ENCODE data around the gene CD52.
"Not testable (repeated sequence)": the region's sequence is repeated elsewhere in the genome, so short reads cannot be mapped to it uniquely, and the experiment has no call there.

CD52 gene

GRCh38 chr1:26302733-26303405, 14.9 kb upstream of the CD52 start:
- no peak for DNase-seq

DNA sequence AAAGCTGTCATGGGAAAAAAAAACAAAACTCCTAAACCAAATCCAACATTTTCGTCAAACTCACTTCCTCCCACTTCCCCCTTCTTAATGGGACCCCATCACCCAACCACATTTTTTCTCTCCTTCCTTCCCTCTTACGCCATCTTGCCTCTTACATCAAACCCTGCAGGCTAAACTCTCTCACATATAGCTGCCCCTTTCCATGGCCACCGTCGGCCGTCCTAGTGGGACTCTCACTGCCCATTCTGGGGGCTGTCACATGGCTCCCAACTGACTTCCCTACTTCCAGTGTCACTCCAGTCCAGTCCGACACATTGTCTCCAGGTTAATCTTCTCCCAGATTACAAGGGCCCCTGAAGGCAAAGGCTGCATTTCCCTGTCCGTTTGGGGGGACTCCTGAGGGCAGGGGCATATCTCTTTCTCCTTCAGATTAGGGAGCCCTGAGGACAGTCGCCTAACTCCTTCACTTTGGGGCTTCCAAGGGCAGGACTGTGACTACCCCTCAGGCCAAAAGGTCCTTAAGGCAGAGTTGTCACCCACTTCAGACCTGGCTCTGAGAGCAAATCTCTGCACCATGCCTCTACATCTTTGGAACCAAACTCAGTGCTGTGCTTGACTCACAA, 12.0 kb upstream of the CD52 start:
- DNase-seq = no peak

DNA sequence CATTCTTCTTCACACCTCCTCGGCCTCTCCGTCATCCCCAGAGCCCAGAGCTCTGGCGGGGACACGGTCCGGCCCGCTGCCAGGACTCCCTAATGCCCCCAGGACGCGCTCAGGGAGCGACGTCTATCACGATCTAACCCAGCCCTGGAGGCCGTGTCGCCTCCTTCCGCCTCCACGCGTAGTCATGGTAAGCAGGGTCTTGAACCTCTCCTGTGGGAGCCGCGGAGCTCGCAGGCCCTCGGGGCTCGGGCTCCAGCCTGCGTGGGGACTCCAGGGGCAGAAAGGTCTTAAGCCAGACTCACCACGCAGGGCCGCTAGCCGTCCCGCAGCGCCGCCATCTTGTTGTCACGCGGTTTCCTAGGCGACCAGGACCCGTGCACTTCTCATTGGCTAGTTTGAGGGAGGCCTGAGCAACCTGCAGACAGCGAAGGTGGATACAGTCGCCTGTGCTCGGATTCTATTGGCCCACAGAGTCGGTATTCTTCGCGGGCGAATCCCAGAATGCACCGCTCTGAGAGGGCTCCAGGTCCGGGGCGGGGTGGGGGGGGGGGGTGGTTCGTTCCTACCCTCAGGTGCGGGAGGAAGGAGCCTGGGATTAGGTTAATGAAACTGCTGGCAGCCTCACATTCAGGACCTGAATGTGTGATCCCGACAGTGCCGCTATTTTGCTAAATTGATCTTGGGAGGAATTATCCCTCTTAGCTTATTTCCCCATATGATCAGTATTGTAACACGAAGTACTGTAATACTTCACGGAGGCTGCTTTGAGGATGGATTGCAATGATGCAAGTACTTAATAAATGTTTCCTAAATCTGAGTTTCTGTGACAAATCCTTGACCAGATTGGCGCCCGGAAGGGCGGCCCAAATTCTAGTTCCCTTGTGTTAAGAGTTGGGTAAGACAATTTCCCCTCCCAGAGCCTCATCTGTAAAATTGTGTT, 11.2 kb upstream of the CD52 start, which contains the start of gene UBXN11:
TSS of gene UBXN11 (minus strand) at position 347 of the 940 bp plus-strand sequence. CDS start 3,753 bp downstream, outside the sequence.
- peak; percentile 91 for DNase-seq

DNA sequence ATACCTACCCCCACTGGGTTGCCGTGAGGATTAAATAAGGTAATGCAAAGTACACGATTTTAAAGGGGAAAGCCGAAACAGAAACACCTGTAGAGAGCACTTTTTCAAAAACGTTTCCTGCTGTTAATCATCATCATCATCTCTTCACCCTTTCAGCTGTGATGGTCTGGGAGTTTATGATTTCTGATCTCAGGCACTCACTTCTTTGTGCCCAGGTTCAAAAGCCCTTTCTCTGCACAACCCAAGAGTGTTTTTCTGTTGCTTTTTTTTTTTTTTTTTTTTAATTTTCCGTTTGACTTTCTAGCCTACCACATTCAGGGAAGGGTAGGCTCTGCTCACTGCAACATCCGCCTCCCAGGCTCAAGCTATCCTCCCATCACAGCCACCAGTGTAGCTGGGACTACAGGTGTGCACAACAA, 10.4 kb upstream of the CD52 start:
- DNase-seq = no peak

DNA sequence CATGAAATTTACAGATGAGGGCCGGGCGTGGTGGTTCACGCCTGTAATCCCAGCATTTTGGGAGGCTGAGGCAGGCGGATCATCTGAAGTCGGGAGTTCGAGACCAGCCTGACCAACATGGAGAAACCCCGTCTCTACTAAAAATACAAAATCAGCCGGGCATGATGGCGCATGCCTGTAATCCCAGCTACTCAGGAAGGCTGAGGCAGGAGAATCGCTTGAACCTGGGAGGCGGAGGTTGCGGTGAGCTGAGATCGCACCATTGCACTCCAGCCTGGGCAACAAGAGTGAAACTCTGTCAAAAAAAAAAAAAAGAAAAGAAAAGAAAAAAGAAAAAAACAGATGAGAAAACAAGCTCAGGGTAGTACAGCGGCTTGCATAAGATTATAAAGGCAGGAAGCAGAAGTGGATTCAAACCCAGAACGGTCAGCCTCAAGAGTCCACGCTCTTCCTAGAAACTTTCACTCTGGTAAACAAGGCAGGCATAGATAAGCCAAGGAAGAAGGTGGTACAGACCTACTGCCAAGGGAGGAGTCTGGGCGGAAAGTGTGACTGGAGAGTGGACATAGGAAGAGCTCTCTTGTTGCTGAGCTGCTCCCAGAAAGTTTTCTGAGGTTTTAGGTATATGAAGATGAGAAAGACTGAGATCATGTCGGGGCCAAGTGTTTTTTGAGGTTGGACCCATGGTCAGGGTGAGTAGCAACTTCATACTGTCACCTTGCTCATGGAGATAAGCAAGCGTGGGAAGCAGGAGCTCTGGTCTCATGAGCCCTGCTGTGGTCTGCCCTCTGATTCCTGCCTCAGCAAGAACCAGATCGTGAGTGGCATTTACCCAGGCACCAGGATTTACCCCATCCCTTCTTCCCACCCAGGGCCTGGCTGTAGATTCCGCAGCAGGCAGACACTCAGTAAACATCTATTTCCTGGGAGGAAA, 9.5 kb upstream of the CD52 start:
- DNase-seq = not testable (repeated sequence)

DNA sequence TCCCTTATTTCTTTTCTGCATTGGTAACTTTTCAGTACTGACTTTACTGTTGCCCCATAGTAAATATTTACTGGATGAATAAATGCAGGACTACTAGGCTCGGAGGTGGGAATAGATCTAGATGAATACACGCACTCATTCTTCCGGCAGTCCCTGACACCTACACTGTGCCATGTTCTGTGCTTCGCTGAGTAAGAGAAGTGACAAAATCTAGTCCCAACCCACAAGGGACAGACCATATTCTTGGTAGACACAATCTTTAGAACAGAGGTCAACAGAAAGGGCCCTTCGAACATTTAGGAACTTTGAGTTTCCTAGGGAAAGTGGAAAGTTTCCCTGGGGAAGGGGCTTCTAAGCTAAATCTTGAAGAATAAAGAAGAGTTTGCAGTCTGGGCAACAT, 3.3 kb upstream of the CD52 start:
- DNase-seq = no peak

DNA sequence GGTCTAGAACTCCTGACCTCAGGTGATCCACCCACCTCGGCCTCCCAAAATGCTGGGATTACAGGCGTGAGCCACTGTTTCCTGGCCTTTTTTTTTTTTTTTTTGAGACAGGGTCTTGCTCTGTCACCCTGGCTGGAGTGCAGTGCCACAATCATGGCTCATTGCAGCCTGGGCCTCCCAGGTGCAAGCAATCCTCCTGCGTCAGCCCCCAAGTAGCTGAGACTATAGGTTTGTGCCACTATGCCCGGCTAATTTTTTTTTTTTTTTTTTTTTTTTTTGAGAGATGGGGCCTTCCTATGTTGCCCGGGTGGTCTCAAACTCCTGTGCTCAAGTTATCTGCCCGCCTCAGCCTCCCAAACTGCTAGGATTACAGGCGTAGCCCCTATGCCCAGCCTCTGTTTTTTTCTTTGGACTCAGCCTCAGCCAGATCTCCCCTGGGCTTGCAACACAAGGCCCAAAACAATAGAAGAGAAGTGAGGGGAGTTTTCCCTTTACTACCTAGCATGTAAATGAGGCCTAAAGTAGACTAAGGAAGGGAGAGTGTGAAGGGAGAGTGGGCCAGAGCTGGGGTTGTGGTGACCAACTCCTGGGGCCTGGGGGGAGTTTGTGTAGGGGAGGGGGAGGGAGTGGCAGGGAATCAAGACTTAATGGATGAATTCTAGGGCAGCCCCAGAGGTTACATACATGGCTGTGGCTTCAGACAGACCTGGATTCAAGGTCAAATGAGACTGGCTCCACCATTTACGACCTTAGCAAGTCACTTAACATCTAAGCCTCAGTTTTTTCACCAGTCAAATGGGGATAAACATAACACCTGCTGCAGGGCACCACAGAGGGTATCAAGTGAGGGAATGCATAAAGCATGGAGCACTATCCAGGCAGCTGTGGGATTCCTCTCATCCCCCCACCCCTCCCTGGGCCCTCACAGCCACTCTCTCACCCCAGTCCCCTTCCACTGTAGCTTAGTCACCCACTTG, 1.6 kb upstream of the CD52 start:
- DNase-seq = no peak

GRCh38 chr1:26317146-26317545, 612 bp upstream of the CD52 start:
- DNase-seq = no peak

- no peak for DNase-seq
Measured at GRCh38 chr1:26318338-26319064, 743 bp downstream of the CD52 start.

DNA sequence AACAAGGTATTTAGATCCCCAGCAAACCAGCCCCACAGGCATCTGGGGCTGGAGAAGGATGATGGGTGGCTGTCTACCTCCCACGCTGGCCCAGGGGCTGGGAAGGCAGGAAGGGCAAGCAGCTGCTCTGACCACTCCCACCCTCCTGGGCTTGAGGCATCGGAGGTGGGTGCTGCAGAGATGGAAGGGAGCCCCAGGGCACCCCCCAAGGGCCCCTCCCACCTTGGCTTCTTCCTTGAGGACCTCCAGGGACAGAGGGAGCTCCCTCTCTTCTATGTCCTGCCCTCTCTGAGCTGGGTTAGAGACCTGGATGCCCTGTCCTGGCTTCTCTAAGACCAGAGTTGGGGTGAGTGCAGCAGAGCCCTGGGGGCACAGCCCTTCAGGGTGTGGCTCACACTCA, 3.1 kb downstream of the CD52 start:
- DNase-seq = no peak

- peak; percentile 23 for DNase-seq
Measured at GRCh38 chr1:26321315-26322041, 3.7 kb downstream of the CD52 start.

GRCh38 chr1:26322042-26322331, 4.2 kb downstream of the CD52 start:
- no peak for DNase-seq

DNA sequence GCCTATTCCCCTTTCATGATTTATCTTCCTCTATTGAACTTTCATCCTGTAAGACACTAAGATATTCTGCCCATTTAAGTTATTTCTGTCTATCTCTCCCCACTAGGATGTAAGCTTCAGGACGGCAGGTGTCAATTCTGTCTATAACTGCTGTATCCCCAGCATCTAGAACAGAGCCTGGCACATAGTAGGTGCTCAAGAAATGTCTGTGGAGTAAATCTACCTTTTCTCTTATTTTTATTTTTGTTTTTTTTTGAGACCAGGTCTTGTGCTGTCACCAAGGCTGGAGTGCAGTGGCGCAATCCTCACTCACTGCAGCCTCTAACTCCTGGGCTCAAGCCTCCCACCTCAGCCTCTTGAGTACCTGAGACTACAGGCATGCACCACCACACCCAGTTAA, 5.6 kb downstream of the CD52 start:
- no peak for DNase-seq

DNA sequence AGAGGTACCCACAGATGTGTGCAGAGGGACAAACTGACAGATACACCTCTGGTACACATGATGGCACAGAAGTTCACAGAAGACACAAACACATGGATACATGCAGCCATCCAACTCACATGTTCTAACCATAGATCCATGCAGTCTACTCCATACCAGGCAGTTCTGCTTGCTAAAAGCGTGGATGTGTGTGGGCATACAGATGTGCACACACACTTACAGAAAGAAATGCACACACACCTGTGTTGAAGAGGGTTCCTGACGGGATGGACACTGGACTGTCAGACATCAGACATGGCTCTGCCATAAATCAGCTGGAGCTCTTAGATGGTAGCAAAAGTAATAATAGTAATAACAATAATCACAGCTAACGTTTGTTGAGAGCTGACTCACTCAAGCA, 6.8 kb downstream of the CD52 start:
- no peak for DNase-seq

DNA sequence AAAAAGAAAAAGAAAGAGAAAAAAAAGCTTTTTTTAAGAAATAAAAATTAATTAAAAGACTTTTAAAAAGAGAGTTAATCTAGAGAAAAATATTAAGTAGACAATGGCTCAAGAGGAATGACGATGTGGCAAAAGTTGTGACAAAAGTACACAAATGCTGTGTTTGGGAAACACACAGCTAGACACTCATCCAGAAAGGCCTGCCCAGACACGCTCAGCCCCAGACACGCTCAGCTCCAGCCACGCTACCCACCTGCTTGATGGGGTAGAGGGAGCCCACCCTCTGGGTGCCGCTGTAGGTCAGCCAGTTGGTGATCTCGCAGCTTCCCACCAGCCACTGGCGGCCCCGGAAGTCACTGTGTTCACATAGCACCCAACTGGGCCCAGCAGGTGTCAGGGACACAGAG, 10.2 kb downstream of the CD52 start:
- peak; percentile 88 for DNase-seq

DNA sequence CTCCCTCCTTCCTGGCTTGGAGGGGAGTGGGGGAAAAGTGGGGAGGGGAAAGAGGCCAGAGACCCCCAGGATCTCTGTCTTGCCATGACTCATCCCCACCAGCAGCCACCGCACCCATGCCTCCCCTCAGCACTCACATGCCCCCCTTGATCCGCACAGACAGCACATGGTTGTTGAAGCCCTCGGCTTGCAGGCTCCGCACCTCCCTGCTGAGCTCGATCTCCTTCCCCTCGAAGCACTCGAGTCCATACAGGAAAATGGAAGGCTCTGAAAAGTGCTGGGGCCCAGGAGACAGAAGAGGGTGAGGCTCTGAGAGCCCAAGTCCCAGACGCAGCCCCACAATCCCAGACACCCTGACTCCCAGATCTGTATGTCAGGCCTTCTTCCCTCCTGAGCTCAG, 10.8 kb downstream of the CD52 start:
- no peak for DNase-seq

DNA sequence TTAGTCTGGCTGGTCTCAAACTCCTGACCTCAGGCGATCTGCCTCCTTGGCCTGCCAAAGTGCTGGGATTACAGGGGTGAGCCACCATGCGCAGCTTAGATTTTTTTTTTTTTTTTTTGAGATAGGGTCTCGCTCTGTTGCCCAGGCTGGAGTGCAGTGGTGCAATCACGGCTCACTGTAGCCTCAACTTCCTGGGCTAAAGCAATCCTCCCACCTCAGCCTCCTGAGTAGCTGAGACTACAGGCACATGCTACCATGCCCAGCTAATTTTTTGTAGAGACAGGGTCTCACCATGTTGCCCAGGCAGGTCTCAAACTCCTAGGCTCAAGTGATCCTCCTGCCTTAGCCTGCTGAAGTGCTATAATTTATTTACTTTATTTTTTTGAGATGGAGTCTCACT, 11.6 kb downstream of the CD52 start:
- not testable (repeated sequence) for DNase-seq

DNA sequence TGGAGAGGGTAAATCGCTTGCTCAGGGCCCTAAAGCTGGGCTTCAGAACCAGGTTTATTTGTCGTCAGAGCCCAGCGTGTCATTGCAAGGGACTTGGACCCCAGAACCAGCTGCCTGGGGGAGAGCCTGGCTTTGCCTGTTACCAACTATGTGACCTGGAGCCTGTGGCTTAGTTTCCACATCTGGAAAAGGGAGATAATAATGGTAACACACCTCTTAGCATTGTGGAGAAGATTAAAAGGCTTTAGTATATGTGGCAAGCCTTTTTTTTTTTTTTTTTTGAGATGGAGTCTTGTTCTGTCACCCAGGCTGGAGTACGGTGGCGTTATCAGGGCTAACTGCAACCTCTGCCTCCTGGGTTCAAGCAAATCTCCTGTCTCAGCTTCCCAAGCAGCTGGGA, 12.5 kb downstream of the CD52 start:
- DNase-seq = no peak

DNA sequence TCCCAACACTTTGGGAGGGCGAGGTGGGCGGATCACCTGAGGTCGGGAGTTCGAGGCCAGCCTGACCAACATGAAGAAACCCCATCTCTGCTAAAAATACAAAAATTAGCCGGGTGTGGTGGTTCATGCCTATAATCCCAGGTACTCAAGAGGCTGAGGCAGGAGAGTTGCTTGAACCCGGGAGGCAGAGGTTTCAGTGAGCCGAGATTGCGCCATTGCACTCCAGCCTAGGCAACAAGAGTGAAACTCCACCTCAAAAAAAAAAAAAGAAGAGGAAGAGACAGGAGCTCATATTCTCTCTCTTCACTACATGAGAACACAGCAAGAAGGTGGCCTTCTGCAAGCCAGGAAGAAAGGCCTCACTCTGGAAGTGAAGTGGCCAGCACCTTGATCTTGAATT, 15.6 kb downstream of the CD52 start:
- not testable (repeated sequence) for DNase-seq

Data from SHP77 treated with DMSO at 0.1 percent for 48 hours (cell line).